Aortic smooth muscle cell (primary cell): Measurements from ENCODE around the gene VIT. TPM values are rescaled to one million over a fixed set of nuclear protein-coding genes. Genes with fewer than 3 reads are reported as not detected.

Source experiments
- total RNA-seq: library from RNA; depleted of rRNA; stranded (reverse); fragments of >200 nt; gene quantifications from 2 replicates; pipeline ENCODE4 v1.2.3, GENCODE V29; 2014

The VIT gene, protein sequence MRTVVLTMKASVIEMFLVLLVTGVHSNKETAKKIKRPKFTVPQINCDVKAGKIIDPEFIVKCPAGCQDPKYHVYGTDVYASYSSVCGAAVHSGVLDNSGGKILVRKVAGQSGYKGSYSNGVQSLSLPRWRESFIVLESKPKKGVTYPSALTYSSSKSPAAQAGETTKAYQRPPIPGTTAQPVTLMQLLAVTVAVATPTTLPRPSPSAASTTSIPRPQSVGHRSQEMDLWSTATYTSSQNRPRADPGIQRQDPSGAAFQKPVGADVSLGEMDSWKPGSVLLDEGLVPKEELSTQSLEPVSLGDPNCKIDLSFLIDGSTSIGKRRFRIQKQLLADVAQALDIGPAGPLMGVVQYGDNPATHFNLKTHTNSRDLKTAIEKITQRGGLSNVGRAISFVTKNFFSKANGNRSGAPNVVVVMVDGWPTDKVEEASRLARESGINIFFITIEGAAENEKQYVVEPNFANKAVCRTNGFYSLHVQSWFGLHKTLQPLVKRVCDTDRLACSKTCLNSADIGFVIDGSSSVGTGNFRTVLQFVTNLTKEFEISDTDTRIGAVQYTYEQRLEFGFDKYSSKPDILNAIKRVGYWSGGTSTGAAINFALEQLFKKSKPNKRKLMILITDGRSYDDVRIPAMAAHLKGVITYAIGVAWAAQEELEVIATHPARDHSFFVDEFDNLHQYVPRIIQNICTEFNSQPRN
- total RNA-seq, result 0.12 and 0.13 TPM in 2 replicates

DNA sequence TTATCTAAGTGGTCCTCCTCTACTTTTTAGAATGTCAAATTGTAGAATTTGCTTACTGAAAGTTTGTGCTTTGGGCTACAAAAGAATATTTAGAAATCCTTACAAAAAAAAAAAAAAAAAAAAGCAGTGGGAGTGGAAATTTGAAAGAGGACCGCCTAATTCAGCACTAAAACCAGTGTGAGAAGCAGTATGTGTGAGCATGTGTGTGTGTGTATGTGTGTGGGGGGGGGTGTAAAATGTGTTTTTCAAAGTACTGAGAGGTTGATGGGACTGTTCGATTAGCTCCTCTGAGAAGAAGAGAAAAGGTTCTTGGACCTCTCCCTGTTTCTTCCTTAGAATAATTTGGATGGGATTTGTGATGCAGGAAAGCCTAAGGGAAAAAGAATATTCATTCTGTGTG lies at the start of gene VIT:
Gene VIT (plus strand): TSS at position 175 of the 400 bp plus-strand sequence. CDS start 19,664 bp downstream, outside the sequence.

Other genes starting within 250 kb of the VIT start
- 49.1 and 57.1 TPM in 2 replicates for gene FEZ2, start 98.5 kb upstream of the VIT start, total RNA-seq